LNCAP (cell line): Measurements from ENCODE around the gene LGALS9.

Experiments used
- TF ChIP-seq, protein P1 (sequence below): fragments of 450-650 bp; IDR thresholded peaks from 2 replicates; pipeline ENCODE4 v1.5.1; 2017; ENCODE audit warnings: mild to moderate bottlenecking

The LGALS9 gene

DNA sequence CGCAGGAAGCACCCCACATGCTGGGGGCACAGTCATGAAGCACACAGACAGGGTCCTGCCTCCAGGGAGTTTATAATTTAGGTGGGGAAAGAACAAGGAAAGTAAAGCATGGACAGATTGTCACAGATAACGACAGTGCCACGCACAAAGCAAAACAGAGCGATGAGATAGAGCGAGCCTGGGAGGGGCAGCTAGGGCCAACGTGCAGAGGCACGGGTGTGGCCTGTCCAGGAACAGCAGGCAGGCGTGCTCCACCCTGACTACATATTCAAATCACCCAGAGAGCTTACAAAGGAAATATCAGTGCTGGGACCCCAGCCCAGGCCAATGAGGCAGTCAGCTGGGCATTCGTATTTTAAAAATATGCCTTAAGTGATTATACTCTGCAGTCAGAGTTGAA is 16.8 kb downstream of the LGALS9 start:
- TF ChIP-seq, protein P1, sequence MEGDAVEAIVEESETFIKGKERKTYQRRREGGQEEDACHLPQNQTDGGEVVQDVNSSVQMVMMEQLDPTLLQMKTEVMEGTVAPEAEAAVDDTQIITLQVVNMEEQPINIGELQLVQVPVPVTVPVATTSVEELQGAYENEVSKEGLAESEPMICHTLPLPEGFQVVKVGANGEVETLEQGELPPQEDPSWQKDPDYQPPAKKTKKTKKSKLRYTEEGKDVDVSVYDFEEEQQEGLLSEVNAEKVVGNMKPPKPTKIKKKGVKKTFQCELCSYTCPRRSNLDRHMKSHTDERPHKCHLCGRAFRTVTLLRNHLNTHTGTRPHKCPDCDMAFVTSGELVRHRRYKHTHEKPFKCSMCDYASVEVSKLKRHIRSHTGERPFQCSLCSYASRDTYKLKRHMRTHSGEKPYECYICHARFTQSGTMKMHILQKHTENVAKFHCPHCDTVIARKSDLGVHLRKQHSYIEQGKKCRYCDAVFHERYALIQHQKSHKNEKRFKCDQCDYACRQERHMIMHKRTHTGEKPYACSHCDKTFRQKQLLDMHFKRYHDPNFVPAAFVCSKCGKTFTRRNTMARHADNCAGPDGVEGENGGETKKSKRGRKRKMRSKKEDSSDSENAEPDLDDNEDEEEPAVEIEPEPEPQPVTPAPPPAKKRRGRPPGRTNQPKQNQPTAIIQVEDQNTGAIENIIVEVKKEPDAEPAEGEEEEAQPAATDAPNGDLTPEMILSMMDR = no peak

- TF ChIP-seq, protein P1 = no peak
Observed at GRCh38 chr17:27649929-27650328, 18.9 kb downstream of the LGALS9 start.

DNA sequence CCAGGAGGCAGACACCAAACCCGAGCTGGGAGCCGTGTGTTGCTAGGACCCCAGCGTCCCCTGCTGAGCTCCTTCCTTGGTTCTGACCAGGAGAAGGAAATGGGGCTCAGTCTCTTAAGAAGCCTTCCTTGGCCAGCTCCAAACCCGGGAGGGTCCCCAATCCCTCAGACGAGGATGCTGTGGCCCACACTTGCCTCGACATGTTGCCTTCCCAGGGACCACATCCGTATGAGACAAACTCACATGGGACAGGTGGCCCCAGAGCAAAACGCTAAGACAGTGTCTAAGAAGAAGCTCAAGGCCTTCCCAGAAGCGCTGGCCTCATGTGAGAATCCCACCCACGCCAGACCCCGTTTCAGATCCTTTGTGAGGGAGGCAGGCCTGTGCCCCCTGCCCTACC is 19.8 kb downstream of the LGALS9 start:
- TF ChIP-seq, protein P1 = no peak

GRCh38 chr17:27651411-27652345 is 20.7 kb downstream of the LGALS9 start:
- TF ChIP-seq, protein P1 = peak; percentile 93

DNA sequence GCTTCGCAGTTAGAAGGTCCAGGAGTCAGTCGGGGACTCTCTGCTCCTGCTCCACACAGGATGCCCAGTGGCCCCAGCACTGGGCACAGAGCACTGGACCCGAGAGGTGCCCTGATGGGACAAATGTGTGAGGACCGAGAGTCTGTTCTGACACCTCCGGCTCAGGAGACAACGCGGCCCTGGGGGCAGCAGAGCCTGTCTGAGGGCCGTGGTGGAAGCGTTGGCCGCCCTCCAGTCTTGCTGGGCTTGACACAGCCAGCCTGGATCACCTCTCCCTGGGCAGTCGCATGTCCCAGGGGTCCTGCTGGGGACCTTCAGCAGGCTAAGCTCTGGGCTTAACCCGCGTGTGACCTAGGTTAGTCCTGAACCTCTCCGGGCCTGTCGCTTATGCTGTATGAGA is 23.1 kb downstream of the LGALS9 start:
- TF ChIP-seq, protein P1 = no peak

DNA sequence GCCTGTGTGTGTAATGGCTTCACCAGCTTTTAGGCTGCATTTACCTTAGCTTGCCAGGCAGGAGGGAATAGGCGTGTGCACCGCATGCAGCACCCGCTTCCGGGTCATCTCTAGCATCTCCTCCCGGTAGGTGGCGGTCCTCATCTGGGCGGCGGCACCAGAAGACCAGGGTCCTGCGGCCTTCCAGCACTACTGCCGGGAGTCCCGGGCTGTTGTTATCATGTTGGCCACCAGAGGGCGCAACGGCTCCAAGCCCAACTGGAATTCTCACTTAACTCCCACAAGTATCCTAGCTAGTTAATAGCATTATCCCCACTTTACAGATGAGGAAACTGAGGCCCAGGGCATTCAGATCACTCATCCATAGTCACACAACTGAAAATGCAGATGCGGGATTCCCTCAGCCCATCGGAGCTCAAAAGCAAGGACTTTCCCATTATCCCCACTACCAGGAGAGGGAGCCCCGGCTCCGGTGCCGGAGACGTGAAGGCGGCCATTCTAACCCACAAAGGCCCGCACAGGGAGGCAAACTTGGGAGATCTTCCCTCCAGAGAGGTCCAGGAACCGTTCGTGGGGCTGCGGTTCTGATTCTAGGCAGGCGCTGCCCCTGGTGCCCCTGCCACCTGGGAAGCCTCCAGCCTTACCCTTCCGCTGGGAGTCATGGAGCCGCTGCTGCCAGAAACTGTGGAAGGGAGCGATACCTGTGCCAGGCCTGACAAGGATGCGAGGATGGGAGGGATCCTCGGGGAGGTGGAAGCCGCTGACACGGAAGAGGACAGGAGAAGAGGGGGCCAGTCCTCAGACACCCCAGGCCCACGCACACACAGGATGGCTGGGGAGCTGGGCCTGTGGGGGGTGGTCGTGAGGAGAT is 23.9 kb downstream of the LGALS9 start:
- TF ChIP-seq, protein P1 = peak; percentile 98

DNA sequence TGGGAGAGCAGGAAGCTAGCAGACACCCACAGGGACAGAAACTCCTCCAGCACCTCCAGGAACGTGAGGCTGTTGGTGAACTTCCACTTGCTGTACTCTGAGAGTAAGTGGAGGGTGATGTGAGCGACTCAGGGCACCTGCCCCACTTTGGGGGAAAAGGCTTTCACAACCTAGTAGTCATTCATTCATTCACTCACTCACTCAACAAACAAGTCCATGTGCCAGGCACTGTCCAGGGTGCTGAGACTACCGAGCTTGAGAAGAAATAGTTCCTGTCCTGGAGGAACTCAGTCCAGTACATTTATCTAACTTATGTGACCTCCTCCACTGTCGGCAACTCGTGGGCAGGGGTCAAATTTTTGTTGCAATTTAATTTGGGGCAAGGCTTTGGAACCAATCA is 26.6 kb downstream of the LGALS9 start:
- TF ChIP-seq, protein P1 = no peak
